K562 (cell line): Measurements from ENCODE around the gene OVOL2. TPM values are rescaled to one million over a fixed set of nuclear protein-coding genes. Genes with fewer than 3 reads are reported as not detected.

Source experiments
- ATAC-seq: fragments of 200-7000 bp; cut with Tn5 transposase; 3 replicates; pipeline ENCODE4 v1.9.1; 2020; ENCODE audit warnings: moderate library complexity
- BruUV-seq: library from RNA; stranded (reverse); fragments of 400-500 nt; replicated peaks from 2 replicates; lab custom pipeline; 2021; lab: Mats Ljungman, UMichigan
- CTCF ChIA-PET: fragments of 300-600 bp; formaldehyde crosslinking; extraction: SDS; loops from one replicate; lab custom pipeline; 2021; ENCODE audit warnings: low intra/inter-chr PET ratio; lab: Yijun Ruan, JAX
- POLR2A ChIA-PET: fragments of 300-600, 350-650 bp; sonication (Branson Sonifier 250); formaldehyde crosslinking; extraction: SDS; loops from one replicate; lab custom pipeline; 2021; ENCODE audit warnings: antibody characterized with exemption, inconsistent platforms; lab: Yijun Ruan, JAX
- DNase-seq, 4 experiments: peaks; one replicate each; pipeline versions ENCODE4 v3.0.0 to v3.0.0-alpha.2; 2011 to 2018; ENCODE audit warnings: low spot score in 3 of 4, mixed read lengths in 3 of 4; ENCODE audit errors: extremely low read depth in 1 of 4
- FAIRE-seq: peaks from 2 replicates; lab custom pipeline; 2011; peaks lifted over from hg19 to GRCh38; lab: Jason Lieb, UNC
- H2AFZ ChIP-seq: 2 replicates; pipeline ENCODE4 v1.6.0; 2011; ENCODE audit warnings: low read depth, low read length, control low read depth, inconsistent platforms
- H3K27ac ChIP-seq: fragments of 200-600 bp; 3 replicates; pipeline ENCODE4 v1.8.0; 2011; ENCODE audit warnings: low read depth, mild to moderate bottlenecking, control low read depth, inconsistent platforms, low read length, moderate library complexity, mixed read lengths; ENCODE audit errors: extremely low read depth
- H3K27me3 ChIP-seq, 2 experiments: fragments of 300-600 bp in 1 of 2; 2 replicates in 1 of 2; 3 replicates in 1 of 2; pipeline versions ENCODE4 v1.6.0 to v1.8.0; 2011; ENCODE audit warnings: inconsistent platforms in 2 of 2, low read length in 2 of 2, mild to moderate bottlenecking in 1 of 2, mixed read lengths in 1 of 2, moderate library complexity in 1 of 2; ENCODE audit not compliant: control insufficient read depth in 2 of 2, insufficient read depth in 2 of 2
- H3K36me3 ChIP-seq: fragments of 300-600 bp; 3 replicates; pipeline ENCODE4 v1.8.0; 2011; ENCODE audit warnings: mild to moderate bottlenecking, low read length, inconsistent platforms; ENCODE audit not compliant: control insufficient read depth, insufficient read depth
- H3K4me1 ChIP-seq, 2 experiments: fragments of 200-600 bp in 1 of 2; replicated peaks in 1 of 2; 2 replicates in 1 of 2; 3 replicates in 1 of 2; pipeline versions ENCODE4 v1.5.1 to v1.8.0; 2011; ENCODE audit warnings: inconsistent platforms in 2 of 2, low read length in 2 of 2, mild to moderate bottlenecking in 1 of 2, mixed read lengths in 1 of 2, moderate library complexity in 1 of 2; ENCODE audit not compliant: control insufficient read depth in 2 of 2, insufficient read depth in 2 of 2
- H3K4me2 ChIP-seq: 2 replicates; pipeline ENCODE4 v1.6.1; 2011; ENCODE audit warnings: low read length, control low read depth, inconsistent platforms, mixed read lengths; ENCODE audit not compliant: insufficient read depth
- H3K4me3 ChIP-seq: fragments of 200-600 bp; sonication (generic), shearing (Covaris generic); 2 replicates; pipeline ENCODE4 v1.5.1; 2016; ENCODE audit warnings: control low read depth, inconsistent platforms
- H3K79me2 ChIP-seq: fragments of 200-600 bp; 3 replicates; pipeline ENCODE4 v1.8.0; 2011; ENCODE audit warnings: low read length, inconsistent platforms; ENCODE audit not compliant: control insufficient read depth, insufficient read depth
- H3K9ac ChIP-seq, 2 experiments: 2 replicates each; pipeline versions ENCODE4 v1.6.0 to v1.6.1; 2011; ENCODE audit warnings: low read depth in 2 of 2, low read length in 2 of 2, control low read depth in 1 of 2, inconsistent platforms in 1 of 2, mild to moderate bottlenecking in 1 of 2, mixed read lengths in 1 of 2; ENCODE audit not compliant: insufficient read depth in 1 of 2
- H3K9me1 ChIP-seq: one replicate; pipeline ENCODE4 v1.6.0; 2011; ENCODE audit warnings: inconsistent platforms, mild to moderate bottlenecking, low read length, moderate library complexity; ENCODE audit not compliant: control insufficient read depth, insufficient read depth
- H3K9me3 ChIP-seq: replicated peaks from 2 replicates; pipeline ENCODE4 v1.5.1; 2011; ENCODE audit warnings: low read depth, low read length, inconsistent platforms; ENCODE audit not compliant: control insufficient read depth, insufficient read depth
- H4K20me1 ChIP-seq: replicated peaks from 2 replicates; pipeline ENCODE4 v1.6.1; 2011; ENCODE audit warnings: low read length, inconsistent platforms, mixed read lengths; ENCODE audit not compliant: control insufficient read depth, insufficient read depth
- KDM4B ChIP-seq, 2 experiments: fragments of 450-650 bp in 1 of 2; sonication (generic) in 1 of 2; IDR thresholded peaks; 2 replicates each; pipeline ENCODE4 v1.6.1; 2016 to 2017; ENCODE audit warnings: borderline replicate concordance in 2 of 2, antibody characterized with exemption in 1 of 2, low read depth in 1 of 2, mild to moderate bottlenecking in 1 of 2
- PHB2 ChIP-seq: fragments of 450-650 bp; IDR thresholded peaks from 2 replicates; pipeline ENCODE4 v1.6.1; 2017; ENCODE audit warnings: low read depth
- POLR2A ChIP-seq: fragments of 450-650 bp; conservative IDR thresholded peaks from 2 replicates; pipeline ENCODE4 v1.6.1; 2016
- ZNF197 ChIP-seq: fragments of 200-800 bp; sonication (Bioruptor generic); IDR thresholded peaks from 2 replicates; pipeline ENCODE4 v1.6.1; 2016; ENCODE audit warnings: low read depth, missing genetic modification characterization, missing compliant biosample characterization
- WGBS: fragments of 100-300 bp; shearing (Covaris generic); methylation state at CpG from one replicate; pipeline ENCODE4 v1.1.6; 2016; ENCODE audit warnings: low coverage, mixed read lengths; ENCODE audit not compliant: insufficient coverage; ENCODE audit errors: missing lambda C conversion rate; 5-methylcytosine and 5-hydroxymethylcytosine counted together
- in situ Hi-C: fragments of 300-500 bp; cut with MboI; formaldehyde crosslinking; loops from 4 replicates; pipeline ENCODE4 v1.15.0; 2018; ENCODE audit warnings: inconsistent platforms, mixed read lengths
- intact Hi-C: fragments of 100-400 bp; cut with micrococcal nuclease; formaldehyde crosslinking; loops from 2 replicates; pipeline ENCODE4 v1.14.2; 2022
- polyA plus RNA-seq, 8 experiments: library from polyadenylated mRNA; depleted of rRNA in 4 of 8; stranded (reverse) in 5 of 8; unstranded in 3 of 8; fragments of >200 nt; fragmentation: Nextera tagmentation in 2 of 8; fragmentation: Illumina TruSeq in 1 of 8; extraction: Ambion mirVana in 2 of 8; extraction: Trizol in 1 of 8; gene quantifications; 2 replicates each; pipeline versions ENCODE4 v1.2.1 to v1.2.3, GENCODE V29; 2011 to 2014; ENCODE audit warnings: inconsistent platforms in 1 of 8, missing spikeins in 1 of 8
- total RNA-seq, 7 experiments: library from RNA; depleted of rRNA in 6 of 7; stranded (reverse); fragments of >200 nt in 6 of 7; fragmentation: Illumina TruSeq in 2 of 7; extraction: Trizol in 2 of 7; gene quantifications; 2 replicates each; pipeline versions ENCODE4 v1.2.1 to v1.2.3, GENCODE V29; 2011 to 2021; ENCODE audit warnings: low replicate concordance in 1 of 7
- TF ChIP-seq, protein P1 (sequence below): sonication (generic); formaldehyde crosslinking; IDR thresholded peaks from 2 replicates; pipeline ENCODE4 v1.8.0; 2023; ENCODE audit warnings: mild to moderate bottlenecking, missing genetic modification reagents
- TF ChIP-seq, protein P2 (sequence below): fragments of 250-450 bp; sonication (Bioruptor Pico); IDR thresholded peaks from 2 replicates; pipeline ENCODE4 v1.4.0; 2020; ENCODE audit warnings: mild to moderate bottlenecking, moderate library complexity
- TF ChIP-seq, protein P3 (sequence below): IDR thresholded peaks from 2 replicates; pipeline ENCODE4 v1.6.1; 2011; ENCODE audit warnings: borderline replicate concordance, low read depth, mild to moderate bottlenecking, moderate library complexity, low read length; ENCODE audit not compliant: insufficient read depth, poor library complexity, severe bottlenecking

Gene OVOL2
- total and polyA plus RNA-seq, 9 of the 15 experiments (the other 6 are each of a cell fraction or from before 2014, with no cell fraction given): not detected

DNA sequence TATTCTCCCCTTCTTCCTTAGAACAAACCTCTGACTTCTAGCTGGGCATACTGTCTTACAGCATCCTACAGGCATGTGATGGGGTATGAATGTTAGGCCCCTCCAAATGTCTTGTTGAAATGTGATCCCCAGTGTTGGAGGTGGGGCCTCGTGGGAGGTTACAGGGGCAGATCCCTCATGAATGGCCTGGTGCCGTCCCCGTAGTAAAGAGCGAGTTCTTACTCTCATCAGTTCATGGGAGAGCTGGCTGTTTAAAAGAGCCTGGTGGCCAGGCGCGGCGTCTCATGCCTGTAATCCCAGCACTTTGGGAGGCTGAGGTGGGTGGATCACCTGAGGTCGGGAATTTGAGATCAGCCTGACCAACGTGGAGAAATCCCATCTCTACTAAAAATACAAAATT is 15.5 kb downstream of the OVOL2 start:
- DNase-seq: no peak
- ChIA-PET POLR2A (no interaction called here), CTCF (no interaction called here)
- Histone ChIP-seq H2AFZ (no peak overlapping the region), H3K4me2 (no peak overlapping the region), H3K27me3 (peaks cover 7 to 44% of the 10 kb centered on the region in 2 experiments; a peak in 4 of 5 replicates), H4K20me1 (no peaks in the 10 kb centered on the region), H3K4me1 (no peaks in the 10 kb centered on the region), H3K4me3 (no peak overlapping the region), H3K36me3 (no peaks in the 10 kb centered on the region), H3K9me1 (no peaks in the 10 kb centered on the region), H3K79me2 (no peaks in the 10 kb centered on the region), H3K9ac (no peak overlapping the region), H3K9me3 (no peaks in the 10 kb centered on the region), H3K27ac (no peak overlapping the region)
- no peak for ATAC-seq
- intact Hi-C loops: no loop called here
- in situ Hi-C loops: no loop called here
- FAIRE-seq: no peak
- 0% methylated on average over 3 of the region's 9 CpGs for WGBS
- no TSS peak for BruUV-seq
- no peak for TF ChIP-seq POLR2A
- no peak for TF ChIP-seq KDM4B (IDR thresholded peaks at IDR 0.05; ENCODE audit: borderline replicate concordance in 2 of 2, low read depth in 1 of 2)
- no peak for TF ChIP-seq ZNF197 (CRISPR knock-in tag)
- TF ChIP-seq, protein P1, sequence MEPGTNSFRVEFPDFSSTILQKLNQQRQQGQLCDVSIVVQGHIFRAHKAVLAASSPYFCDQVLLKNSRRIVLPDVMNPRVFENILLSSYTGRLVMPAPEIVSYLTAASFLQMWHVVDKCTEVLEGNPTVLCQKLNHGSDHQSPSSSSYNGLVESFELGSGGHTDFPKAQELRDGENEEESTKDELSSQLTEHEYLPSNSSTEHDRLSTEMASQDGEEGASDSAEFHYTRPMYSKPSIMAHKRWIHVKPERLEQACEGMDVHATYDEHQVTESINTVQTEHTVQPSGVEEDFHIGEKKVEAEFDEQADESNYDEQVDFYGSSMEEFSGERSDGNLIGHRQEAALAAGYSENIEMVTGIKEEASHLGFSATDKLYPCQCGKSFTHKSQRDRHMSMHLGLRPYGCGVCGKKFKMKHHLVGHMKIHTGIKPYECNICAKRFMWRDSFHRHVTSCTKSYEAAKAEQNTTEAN (CRISPR knock-in tag): no peak
- TF ChIP-seq, protein P2, sequence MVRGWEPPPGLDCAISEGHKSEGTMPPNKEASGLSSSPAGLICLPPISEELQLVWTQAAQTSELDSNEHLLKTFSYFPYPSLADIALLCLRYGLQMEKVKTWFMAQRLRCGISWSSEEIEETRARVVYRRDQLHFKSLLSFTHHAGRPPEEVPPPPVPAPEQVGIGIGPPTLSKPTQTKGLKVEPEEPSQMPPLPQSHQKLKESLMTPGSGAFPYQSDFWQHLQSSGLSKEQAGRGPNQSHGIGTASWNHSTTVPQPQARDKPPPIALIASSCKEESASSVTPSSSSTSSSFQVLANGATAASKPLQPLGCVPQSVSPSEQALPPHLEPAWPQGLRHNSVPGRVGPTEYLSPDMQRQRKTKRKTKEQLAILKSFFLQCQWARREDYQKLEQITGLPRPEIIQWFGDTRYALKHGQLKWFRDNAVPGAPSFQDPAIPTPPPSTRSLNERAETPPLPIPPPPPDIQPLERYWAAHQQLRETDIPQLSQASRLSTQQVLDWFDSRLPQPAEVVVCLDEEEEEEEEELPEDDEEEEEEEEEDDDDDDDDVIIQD (CRISPR knock-in tag): no peak
- TF ChIP-seq, protein P3, sequence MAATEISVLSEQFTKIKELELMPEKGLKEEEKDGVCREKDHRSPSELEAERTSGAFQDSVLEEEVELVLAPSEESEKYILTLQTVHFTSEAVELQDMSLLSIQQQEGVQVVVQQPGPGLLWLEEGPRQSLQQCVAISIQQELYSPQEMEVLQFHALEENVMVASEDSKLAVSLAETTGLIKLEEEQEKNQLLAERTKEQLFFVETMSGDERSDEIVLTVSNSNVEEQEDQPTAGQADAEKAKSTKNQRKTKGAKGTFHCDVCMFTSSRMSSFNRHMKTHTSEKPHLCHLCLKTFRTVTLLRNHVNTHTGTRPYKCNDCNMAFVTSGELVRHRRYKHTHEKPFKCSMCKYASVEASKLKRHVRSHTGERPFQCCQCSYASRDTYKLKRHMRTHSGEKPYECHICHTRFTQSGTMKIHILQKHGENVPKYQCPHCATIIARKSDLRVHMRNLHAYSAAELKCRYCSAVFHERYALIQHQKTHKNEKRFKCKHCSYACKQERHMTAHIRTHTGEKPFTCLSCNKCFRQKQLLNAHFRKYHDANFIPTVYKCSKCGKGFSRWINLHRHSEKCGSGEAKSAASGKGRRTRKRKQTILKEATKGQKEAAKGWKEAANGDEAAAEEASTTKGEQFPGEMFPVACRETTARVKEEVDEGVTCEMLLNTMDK: no peak
- no peak for TF ChIP-seq PHB2
